Kidney (tissue), 14 donors: ENCODE data around the gene RPS6KA2. TPM values are rescaled to one million over a fixed set of nuclear protein-coding genes. Genes with fewer than 3 reads are reported as not detected.

Experiments used
- DNase-seq, 5 donors: peaks; one replicate each; pipeline ENCODE4 v3.0.0-alpha.2; 2013 to 2020
- FAIRE-seq: peaks from 2 replicates; lab custom pipeline; 2012; peaks lifted over from hg19 to GRCh38; lab: Jason Lieb, UNC
- H3K27ac ChIP-seq, 2 donors: one replicate each; pipeline ENCODE4 v1.7.0; 2013; ENCODE audit warnings: low read depth in 2 of 2, low read length in 2 of 2, inconsistent platforms in 1 of 2
- H3K27me3 ChIP-seq: one replicate; pipeline ENCODE4 v1.7.1; 2013; ENCODE audit warnings: low read length, inconsistent platforms; ENCODE audit not compliant: control insufficient read depth, insufficient read depth
- H3K36me3 ChIP-seq, 3 donors: one replicate each; pipeline versions ENCODE4 v1.7.0 to v1.7.1; 2013; ENCODE audit warnings: low read length in 3 of 3, control low read depth in 1 of 3, inconsistent platforms in 1 of 3; ENCODE audit not compliant: insufficient read depth in 3 of 3, control insufficient read depth in 2 of 3
- H3K4me1 ChIP-seq, 3 donors: one replicate each; pipeline versions ENCODE4 v1.7.0 to v1.7.1; 2013; ENCODE audit warnings: low read length in 3 of 3, inconsistent platforms in 1 of 3, low read depth in 1 of 3; ENCODE audit not compliant: control insufficient read depth in 2 of 3, insufficient read depth in 2 of 3
- H3K4me3 ChIP-seq, 3 donors: one replicate each; pipeline versions ENCODE4 v1.7.0 to v1.8.1; 2013; ENCODE audit warnings: low read length in 3 of 3, control low read depth in 1 of 3, inconsistent platforms in 1 of 3
- H3K9ac ChIP-seq, 3 donors: one replicate each; pipeline versions ENCODE4 v1.7.0 to v1.7.1; 2013; ENCODE audit warnings: low read length in 3 of 3, control low read depth in 1 of 3, inconsistent platforms in 1 of 3
- H3K9me3 ChIP-seq, 3 donors: one replicate each; pipeline versions ENCODE4 v1.7.0 to v1.7.1; 2013; ENCODE audit warnings: low read length in 3 of 3, control low read depth in 1 of 3, inconsistent platforms in 1 of 3; ENCODE audit not compliant: control insufficient read depth in 2 of 3, insufficient read depth in 1 of 3
- CTCF ChIP-seq: IDR thresholded peaks from 3 replicates; pipeline ENCODE4 v1.5.1; 2012; ENCODE audit warnings: mild to moderate bottlenecking, moderate library complexity, borderline replicate concordance; ENCODE audit not compliant: insufficient read depth; ENCODE audit errors: extremely low read depth
- intact Hi-C: fragments of 100-400 bp; cut with DNase I; formaldehyde crosslinking; loops from one replicate; pipeline ENCODE4 v1.11.1; 2022
- polyA plus RNA-seq: library from polyadenylated mRNA; stranded (reverse); fragments of 350-450 nt; fragmentation: Illumina TruSeq; extraction: RNeasy Lipid Tissue Mini Kit (QIAGEN cat#74804); gene quantifications from one replicate; pipeline ENCODE4 v1.2.3, GENCODE V29; 2014; ENCODE audit warnings: low read depth, low replicate concordance; ENCODE audit not compliant: insufficient read depth
- total RNA-seq: library from RNA; stranded (reverse); fragmentation: NEBNext Ultra II Directional; extraction: Animal tissue kit (Norgen Biotek cat#: 25700); gene quantifications from one replicate; pipeline ENCODE4 v1.2.1, GENCODE V29; 2021
- donor health status: control.
- donor health status: control.
- donor health status: control.
- donor health status: control.
- donor health status: control.
- donor health status: DM: yes; HTN: yes; CAD: no.
- donor health status: Normal renal cell carcinoma (clear cell type).

The RPS6KA2 gene
- total and polyA plus RNA-seq, 2 donors from 2014 or later = 12.3 to 61.2 TPM

- peaks cover 3 to 10% (median 9%) of the 10 kb centered on the region in 3 donors for H3K36me3 ChIP-seq
- intact Hi-C loops = no loop called here
- peak in 1 of 5 donors; percentile 39 for DNase-seq
These were observed 204.7 kb downstream of the RPS6KA2 start for GRCh38 chr6:166422201-166422940.

GRCh38 chr6:166420351-166420750 lies 206.7 kb downstream of the RPS6KA2 start:
- intact Hi-C loops = no loop called here
- Histone ChIP-seq H3K36me3 (peaks cover 6 to 10% (median 9%) of the 10 kb centered on the region in 3 donors), H3K27me3 (no peaks in the 10 kb centered on the region), H3K4me3 (no peak overlapping the region), H3K9me3 (peaks cover 0 to 2% (median 0%) of the 10 kb centered on the region in 3 donors), H3K27ac (no peak overlapping the region), H3K9ac (no peak overlapping the region), H3K4me1 (no peaks in the 10 kb centered on the region)
- FAIRE-seq (no peak), DNase-seq (peak in 2 of 5 donors; percentile 23 to 29)
- TF ChIP-seq CTCF = no peak

More at GRCh38 chr6:166422201-166422940, 204.7 kb downstream of the RPS6KA2 start:
- Histone ChIP-seq H3K27ac (no peak overlapping the region), H3K9ac (no peak overlapping the region), H3K9me3 (no peaks in the 10 kb centered on the region), H3K27me3 (no peaks in the 10 kb centered on the region), H3K4me1 (no peaks in the 10 kb centered on the region), H3K4me3 (no peak overlapping the region)
- FAIRE-seq = no peak
- no peak for TF ChIP-seq CTCF

- TF ChIP-seq CTCF = no peak
- Histone ChIP-seq H3K27ac (no peak overlapping the region), H3K9ac (no peak overlapping the region), H3K4me3 (no peak overlapping the region), H3K4me1 (no peaks in the 10 kb centered on the region), H3K36me3 (peaks cover 6 to 10% (median 9%) of the 10 kb centered on the region in 3 donors), H3K9me3 (peaks cover 0 to 2% (median 0%) of the 10 kb centered on the region in 3 donors), H3K27me3 (no peaks in the 10 kb centered on the region)
- intact Hi-C loops = no loop called here
- FAIRE-seq (no peak), DNase-seq (peak in 1 of 5 donors; percentile 48)
These were observed 207.3 kb downstream of the RPS6KA2 start for GRCh38 chr6:166419717-166420116.
